Activated naive CD4-positive, alpha-beta T cell treated with anti-CD3 and anti-CD28 coated beads, Interleukin-2, amount 50 U/mL, for 16 hours (primary cell): Measurements from ENCODE around the gene RASGEF1C.

Experiments
- DNase-seq: peaks from one replicate; pipeline ENCODE4 v3.0.0-alpha.2; 2020

Gene RASGEF1C

DNA sequence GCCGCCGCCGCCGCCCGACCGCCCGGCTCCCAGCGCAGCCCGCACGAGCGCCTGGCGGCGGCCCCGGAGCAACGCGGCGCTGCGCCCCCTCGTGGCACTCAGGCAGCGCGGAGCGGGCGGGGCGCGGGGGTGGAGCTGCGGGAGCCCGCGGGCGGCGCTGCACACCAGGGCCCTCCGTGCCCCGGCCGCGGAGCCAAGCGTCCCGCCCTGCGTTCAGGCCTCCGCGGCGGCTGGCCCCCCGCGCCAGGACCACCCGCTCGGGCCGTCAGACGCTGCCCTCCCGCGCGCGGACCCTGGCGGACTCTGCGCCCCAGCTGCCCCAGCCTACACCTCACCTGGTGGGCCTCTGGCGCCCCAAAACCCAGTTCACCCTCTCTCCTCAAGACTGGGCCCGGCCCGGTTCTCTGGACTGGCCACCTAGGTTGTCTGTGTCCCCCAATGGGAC is at the start of gene RASGEF1C:
TSS of gene RASGEF1C (minus strand) at position 75 of the 445 bp plus-strand sequence. CDS start 71,159 bp downstream, outside the sequence.
- DNase-seq: peak; percentile 73

DNA sequence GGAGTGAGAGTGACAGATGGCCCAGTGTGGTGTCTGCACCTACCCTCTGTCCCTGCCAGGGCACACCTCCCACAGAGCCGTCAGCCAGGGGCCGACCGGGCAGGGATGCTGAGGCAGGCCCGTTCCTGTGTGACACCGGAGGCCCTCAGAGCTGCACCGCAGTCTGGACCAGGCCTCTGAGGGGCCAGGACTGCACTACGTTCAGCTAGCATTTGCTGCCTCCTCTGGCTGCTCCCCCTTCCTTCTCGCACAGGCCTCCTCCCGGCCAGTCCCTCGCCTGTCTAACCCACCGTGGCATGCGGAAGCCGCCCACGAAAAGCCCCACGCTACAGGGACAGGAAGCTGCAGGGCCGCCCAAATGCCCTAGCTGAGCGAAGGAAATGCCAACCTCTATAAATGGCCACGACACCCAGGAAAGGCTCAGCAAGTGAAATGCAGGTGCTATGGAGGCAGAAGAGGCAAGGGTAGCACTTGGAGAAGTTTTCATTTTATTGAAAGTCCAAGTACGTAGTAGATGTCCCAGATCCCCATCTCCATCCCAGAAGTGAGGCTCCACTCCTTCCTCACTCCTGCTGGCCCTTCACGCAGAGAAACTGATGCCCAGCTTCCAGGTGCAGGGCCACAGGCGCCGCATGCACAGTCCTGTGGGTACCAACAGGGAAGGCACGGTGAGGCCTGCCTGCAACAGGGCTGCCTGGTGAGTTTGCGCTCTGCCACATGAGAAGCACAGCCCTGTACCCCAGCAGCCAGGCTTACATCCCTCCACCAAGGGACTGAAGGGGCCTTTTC is 44.2 kb upstream of the RASGEF1C start:
- DNase-seq: no peak

DNA sequence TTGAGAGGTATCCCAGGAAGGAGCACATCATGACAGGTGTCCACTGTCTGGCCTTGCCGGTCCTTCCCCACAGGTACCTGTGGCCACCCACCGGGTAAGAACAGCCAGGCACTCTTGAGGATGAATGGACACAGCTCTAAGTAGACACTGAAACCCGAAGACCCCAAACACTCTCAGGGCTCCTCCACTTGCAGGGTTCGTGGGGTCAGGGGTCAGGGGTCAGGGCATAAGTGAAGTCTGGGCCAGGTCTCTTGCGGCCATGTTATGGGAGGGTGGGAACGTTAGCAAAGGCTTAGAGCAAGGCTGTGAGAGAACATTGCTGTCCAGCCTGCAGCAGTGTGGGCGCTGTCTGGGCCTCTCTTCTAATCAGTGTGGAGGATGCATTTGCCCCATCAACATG is 42.9 kb upstream of the RASGEF1C start:
- no peak for DNase-seq

DNA sequence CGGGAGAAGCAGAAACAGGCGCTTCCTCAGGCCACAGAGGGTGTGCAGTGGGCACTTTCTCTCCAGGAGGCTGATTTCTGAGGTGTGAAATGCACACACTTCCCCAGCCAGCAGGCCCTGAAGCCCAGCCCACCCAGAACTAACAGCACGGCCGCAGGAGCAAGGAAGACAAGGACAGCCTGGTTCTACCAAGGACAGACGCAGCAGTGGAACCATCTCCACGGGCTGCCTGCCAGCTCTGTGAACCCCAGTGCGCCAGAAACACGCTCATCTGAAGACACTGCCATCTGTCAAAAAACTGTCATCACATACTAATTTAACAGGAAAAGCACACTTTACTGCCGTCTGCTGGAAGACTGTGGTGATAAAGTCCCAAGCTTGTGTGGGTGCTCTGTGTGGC is 42.1 kb upstream of the RASGEF1C start:
- no peak for DNase-seq

DNA sequence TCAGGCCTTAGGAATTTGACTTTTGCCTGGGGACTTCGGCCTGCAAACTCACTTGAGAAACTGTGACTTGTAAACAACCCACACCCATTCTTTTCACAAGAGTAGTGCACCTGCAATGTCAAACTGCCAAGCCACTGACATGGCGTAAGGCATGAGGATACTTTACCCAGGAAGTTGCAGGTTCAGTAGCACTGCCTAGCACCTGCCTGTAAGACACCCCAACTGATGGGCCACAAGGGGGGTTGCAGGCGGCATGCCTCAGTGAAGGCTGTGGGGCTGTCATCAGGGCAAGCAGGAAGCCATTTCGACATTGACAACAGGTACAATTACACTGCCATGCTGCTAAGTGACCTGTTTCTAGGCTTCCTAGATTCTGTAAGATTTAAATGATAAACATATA is 41.3 kb upstream of the RASGEF1C start:
- no peak for DNase-seq

DNA sequence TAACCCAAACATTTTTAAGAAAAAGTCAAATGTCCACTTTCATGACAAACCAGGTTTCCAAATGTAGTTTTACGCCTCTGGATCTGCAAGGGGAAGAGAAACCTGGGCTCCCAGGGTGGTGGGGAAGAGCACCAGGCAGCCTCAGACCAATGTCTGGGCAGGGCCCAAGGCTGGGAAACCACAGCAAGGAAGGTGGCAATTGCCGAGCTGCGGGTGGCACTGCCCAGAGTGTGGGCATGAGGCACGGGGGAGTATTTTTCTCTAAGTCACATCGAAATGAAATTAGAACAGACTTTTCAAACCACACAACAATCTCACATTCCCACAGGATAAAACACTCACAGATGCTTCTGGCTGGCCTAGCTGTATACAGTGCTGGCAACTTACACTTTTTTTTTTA is 32.6 kb upstream of the RASGEF1C start:
- DNase-seq: no peak

DNA sequence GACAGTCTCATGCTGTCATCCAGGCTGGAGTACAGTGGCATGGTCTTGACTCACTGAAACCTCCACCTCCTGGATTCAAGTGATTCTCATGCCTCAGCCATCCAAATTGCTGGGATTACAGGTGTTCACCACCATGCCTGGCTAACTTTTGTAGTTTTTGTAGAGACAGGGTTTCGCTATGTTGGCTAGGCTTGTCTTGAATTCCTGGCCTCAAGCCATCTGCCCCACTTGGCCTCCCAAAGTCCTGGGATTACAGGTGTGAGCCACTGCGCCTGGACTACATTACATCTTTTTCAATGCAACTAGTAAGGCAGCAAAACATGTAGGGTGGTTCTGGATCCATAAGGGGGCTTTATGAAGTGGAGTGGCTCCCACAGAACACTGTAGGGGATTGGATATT is 29.6 kb upstream of the RASGEF1C start:
- no peak for DNase-seq

DNA sequence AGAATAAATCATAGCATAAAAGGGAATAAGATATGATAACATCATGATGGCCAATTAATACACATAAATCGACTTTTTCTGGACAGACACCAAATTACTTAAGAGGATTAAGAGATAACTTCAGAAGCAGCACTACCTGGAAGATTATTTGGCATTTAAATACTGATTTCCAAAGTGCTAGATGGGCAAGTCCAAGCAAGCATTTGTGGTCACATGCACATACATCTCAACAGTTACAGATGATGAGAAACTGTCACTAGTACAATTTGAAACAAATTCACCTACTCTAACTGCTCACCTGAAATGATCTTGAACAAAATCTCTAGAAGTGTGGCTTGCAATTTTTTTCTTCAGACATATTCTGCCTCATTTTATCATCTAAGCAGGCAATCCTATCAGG is 26.8 kb upstream of the RASGEF1C start:
- DNase-seq: no peak

DNA sequence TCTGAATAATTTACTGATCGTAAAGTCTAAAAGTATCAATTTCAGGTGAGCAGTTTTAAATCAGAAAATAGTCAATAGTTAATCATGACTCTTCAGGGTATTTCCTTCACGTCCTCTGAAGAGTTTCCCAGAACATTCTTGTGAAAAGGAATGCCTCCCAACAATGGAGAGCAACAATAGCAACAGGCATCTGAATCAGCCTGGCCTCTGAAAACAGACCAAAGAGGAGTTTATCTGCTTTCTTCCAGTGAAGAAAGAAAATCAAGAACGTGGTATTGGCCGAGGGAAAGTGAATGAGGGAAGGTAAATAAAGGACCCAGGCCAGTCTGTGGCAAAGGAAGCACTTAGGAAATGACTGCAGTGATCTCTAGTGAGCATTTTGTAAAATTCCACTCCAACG is 26.1 kb upstream of the RASGEF1C start:
- no peak for DNase-seq

DNA sequence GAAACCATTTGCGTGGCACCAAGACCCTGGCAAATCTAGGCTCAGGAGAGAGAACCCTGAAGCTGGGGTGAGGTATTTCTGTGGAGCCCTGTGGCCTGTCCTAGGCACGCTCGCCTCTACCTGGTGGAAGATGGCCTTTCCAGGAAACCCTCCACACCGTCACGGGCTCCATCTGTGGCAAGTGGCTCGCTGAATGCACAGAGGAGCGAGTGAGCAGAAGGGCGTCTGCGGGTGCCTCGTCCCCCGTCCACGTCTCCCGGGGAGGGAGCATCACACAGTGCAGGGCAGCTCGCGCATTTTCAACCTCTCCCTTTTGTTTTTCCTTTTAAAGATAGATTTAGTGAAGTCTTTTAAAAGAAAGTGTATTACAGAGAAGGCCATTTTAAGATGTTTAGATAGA is 25.3 kb upstream of the RASGEF1C start:
- no peak for DNase-seq

DNA sequence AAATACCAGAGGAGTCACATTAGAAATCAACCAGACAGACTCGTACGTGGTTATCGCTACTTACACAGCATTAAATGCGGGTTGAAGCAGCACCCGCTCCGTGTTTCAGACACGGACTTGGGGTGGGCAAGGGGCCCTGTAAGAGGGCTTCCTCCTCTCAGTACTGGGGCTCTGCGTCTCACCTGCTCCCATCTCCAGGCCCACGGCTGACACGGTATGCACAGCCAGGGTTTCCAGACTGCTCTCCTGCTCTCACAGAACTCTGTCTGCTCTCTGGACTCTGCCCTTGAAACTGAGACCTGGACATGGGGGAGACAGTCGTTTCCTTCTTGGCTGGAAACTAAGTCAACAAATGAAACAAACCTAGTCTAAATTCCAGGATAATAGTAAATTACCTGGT is 24.7 kb upstream of the RASGEF1C start:
- no peak for DNase-seq

DNA sequence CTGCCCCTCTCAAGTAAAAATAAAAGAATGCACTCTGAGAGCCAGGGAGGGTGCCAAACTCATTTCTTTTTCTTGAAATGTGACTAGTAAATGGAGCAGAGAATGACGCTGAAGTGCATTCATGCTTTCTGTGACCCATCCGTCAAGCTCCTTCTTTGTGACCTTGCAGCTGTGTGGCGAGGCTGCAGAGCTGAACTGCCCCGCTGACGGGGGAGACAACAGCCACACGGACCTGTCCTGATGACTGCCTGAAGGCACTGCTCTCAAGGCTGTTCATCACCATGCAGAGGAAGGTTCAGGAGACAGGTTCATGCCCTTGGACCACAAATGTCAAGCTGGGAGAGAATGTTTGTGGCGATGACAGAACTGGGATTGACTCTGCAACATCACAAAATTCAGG is 21.0 kb upstream of the RASGEF1C start:
- DNase-seq: no peak

DNA sequence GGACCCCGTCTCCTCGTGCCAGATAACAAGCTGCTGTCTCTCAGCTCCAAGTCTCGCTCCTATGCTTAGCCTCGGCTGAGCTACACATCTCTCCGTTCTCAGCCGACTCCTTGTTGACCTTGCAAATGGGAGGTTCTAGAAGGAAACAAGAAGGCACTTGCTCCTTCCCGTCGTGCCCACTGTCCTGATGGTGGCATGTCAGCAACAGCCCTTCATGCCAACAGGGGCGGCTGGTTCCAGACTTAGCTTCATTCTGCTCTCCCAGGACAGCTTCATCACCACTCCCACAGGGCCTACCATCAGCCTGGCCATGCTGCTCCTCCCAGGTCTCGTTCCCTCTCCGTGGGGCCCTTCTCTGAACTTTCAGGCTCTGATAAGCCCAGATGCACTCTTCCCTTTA is 13.0 kb upstream of the RASGEF1C start:
- no peak for DNase-seq

DNA sequence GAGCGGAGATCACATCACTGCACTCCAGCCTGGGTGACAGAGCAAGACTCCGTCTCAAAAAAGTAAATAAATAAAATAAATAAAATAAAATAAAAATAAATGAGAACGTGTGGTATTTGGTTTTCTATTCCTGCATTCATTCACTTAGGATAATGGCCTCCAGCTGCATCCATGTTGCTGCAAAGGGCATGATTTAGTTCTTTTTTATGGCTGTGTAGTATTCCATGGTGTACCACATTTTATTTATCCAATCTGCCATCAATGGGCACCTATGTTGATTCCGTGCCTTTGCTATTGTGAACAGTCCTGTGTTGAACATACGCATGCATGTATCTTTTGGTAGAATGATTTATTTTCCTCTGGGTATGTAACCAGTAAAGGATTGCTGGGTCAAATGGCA is 8.8 kb upstream of the RASGEF1C start:
- DNase-seq: no peak

DNA sequence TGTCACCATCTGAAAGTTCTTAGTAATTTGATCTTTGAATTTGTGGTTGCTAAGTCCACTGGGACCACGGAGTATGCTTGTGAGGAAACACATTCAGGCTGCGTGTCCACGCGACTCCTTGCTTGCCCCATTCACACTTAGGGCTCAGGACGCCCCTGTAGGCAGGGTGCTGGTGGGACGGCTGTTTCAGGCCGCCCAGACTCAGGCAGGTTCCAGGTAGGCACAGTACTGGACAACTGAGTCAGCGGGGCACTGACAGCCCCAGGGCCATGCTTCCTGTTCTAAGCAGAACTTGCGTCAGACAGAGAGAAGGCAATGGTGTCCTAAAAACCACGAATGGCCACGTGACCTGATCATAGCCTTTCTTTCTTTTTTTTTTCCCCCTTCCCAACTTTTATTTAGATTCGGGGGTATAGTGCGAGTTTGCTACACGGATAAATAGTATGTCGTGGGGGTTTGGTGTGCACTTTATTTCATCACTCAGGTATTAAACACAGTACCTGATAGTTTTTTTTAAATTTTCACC is 7.7 kb upstream of the RASGEF1C start:
- no peak for DNase-seq

DNA sequence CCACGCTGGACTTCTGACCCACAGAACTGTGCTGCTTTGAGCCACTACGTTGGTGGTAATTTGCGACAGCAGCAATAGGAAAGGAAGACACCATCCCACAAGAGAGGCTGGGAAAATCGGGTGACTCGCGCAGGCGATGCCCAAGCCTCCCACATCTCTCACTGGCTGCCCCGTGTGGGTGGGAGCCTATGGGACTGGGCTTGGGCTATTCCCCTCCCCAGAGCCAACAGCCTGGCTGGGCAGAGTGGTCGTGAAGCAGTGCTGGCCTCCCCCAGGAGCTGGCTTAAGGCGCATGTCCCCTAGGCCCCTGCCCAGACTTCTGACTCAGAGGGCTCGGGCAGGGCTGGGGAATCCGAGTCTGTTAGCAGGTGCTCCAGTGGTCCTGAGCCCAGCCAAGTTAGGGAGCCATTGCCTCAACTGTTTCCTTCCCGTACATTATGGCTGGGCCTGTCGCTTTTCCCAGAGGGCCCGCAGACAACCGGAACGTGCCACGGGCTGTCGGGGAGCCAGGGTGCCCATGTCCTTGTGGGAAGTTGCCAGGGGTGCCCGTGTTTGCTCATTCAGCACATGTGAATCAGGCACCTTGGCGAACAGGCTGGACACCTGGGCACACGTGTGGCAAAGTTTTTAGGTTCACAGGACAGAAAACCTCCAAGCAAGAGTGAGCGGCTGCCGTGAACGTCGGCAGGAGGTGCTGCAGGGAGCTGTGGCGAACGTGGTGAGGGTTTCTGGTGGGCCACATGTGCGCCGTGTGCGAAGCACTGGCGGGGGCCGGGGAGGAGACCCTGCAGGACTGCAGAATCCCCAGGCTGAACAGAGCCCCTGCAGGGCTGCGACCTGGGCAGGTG is 7.0 kb upstream of the RASGEF1C start:
- no peak for DNase-seq

DNA sequence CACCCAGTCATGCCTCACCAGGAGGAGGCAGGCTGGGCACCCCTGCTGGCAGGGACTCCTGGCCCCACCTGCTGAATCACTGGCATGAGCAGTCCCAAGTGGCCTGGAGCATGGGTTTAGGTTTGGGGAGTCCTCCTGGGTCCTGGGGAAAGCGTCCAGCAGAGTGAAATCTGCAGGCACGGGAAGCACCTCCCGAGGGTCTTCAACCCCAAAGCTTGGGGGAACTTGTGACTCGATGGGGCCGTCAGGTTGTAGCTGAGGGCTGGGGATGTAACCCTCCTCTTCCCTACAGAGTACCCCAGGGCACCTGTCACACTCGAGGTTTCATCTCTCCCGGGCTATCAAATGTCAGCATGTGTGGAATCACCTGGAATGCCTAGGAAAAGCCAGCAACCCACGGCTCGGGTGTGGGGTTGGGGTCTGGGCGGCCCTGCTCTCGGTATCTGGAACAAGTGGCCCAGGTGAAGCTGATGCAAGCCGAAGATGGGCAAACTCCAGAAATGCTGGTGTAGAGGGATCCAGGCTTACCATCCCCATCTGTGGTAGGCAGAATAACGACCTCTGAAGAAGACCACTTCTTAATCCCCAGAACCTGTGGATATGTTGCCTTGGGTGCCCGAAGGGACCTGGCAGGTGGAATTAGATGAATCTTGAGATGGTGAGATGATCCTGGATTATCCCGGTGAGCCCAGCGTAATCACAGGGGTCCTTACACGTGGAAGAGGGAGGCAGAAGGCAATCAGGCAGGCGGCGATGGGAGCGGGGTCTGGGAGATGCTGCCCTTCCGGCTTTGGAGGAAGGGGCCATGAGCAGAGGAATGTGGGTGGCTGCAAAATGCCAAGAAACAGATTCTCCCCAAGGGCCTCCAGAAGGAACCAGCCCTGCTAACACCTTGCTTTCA is 6.1 kb upstream of the RASGEF1C start:
- no peak for DNase-seq

DNA sequence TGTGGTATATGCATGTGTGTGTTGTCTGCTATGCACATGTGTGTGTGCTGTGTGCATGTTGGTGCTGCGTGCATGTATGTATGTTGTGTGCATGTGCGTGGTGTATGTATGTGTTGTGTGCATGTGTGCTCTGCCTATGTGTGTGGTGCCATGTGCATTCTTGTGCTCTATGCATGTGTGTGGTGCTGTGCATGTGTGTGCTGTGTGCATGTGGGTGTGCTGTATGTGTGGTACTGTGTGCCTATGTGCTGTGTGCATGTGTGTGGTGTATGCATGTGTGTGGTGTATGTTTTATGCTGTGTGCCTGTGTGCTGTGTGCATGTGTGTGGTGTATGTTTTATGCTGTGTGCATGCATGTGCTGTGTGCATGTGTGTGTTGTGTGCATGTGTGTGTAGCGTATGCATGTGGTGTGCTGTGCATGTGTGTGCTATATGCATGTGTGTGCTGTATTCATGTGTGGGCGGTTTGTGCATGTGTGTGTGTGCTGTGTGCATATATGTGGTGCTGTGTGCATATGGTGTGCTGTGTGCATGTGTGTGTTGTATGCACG is 4.7 kb upstream of the RASGEF1C start:
- no peak for DNase-seq

DNA sequence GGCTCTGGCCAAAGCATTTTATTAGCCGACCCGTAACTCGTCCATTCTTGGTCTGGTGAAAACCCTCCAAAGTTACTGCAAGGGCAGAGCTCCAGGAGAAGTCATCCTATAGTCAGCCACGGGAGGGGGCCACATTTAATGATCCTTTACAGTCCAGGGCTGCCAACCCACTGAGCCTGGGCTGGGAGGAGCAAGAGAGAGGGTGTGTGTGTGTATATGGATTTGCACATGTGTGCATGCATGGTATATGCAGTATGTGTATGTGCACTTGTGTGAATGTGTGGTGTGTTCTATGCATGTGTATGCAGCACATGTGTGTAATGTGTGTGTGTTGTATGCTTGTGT is 4.2 kb upstream of the RASGEF1C start:
- DNase-seq: no peak

DNA sequence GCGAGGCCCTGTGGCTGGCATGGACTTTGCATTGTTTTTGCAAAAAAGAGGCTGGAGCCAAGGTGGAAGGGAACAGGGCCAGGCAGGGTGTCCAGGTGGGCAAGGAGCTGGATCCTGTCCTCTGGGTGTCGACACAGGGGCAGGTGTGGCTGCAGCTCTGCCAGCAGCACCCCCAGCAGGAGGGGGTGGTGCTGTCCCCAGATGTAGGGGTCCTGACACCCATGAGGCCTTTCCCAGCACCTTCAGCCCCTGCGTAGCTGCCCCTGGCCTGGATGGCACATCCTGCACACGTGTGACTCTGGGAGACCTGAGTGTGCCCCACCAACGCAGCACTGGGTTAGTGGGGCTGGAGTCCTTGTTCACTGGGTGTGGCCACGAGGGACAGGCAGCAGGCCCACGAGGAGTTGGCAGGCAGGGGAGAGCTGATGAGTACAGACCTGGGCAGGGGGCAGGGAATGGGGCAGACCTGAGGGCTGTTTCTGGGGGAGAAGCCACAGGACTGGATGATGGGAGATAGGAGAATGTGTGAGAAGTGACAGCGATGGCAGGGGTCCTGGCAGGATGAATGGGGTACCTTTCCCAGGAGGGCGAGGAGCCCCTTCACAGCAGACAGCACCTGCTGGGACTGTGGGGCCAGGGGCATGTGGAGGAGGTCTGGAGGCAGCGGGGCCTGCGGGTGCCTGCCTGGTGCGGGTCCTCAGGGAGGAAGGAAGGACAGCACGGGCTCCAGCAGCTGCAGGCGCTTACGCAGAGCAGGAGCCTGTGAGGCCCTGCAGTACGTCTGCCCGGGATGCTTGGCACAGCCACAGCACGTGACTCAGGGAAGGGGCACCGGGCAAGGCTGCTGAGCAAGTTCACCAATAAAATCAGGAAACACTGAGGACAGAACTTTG is 3.6 kb upstream of the RASGEF1C start:
- no peak for DNase-seq

DNA sequence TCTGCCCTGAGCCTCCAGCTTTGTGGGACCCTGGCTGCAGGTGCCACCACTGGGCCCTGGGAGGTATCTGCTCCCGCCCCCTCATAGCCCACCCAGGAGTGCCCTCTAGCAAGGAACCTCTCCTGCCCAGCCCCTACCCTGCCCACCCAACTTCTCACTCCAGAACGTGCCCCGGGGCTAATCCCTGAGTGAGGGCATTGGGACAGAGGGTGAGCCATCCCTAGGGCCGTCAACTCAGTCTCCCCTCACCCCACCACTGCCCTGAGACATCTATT is 2.7 kb upstream of the RASGEF1C start:
- DNase-seq: no peak
